Parathyroid adenoma (tissue), 2 donors: Measurements from ENCODE around the gene ZBTB49.
"Not testable (repeated sequence)": the region's sequence is repeated elsewhere in the genome, so short reads cannot be mapped to it uniquely, and the experiment has no call there.

Experiments
- H2AFZ ChIP-seq: fragments of 300-600 bp; sonication (generic); one replicate; pipeline ENCODE4 v1.7.0; 2017; ENCODE audit warnings: antibody characterized with exemption, mild to moderate bottlenecking
- H3K27ac ChIP-seq: fragments of 300-600 bp; sonication (generic); one replicate; pipeline ENCODE4 v1.7.0; 2017
- H3K27me3 ChIP-seq: fragments of 300-600 bp; sonication (generic); one replicate; pipeline ENCODE4 v1.7.0; 2017; ENCODE audit warnings: low read length; ENCODE audit not compliant: control insufficient read depth, insufficient read depth
- H3K36me3 ChIP-seq: fragments of 300-600 bp; sonication (generic); one replicate; pipeline ENCODE4 v1.7.0; 2017; ENCODE audit warnings: low read length; ENCODE audit not compliant: control insufficient read depth, insufficient read depth
- H3K4me1 ChIP-seq: fragments of 300-600 bp; sonication (generic); one replicate; pipeline ENCODE4 v1.7.0; 2017; ENCODE audit warnings: control low read depth
- H3K4me2 ChIP-seq: fragments of 300-600 bp; sonication (generic); one replicate; pipeline ENCODE4 v1.7.0; 2017; ENCODE audit warnings: low read length
- H3K4me3 ChIP-seq: fragments of 300-600 bp; sonication (generic); one replicate; pipeline ENCODE4 v1.7.0; 2017; ENCODE audit warnings: low read depth, low read length
- H3K79me2 ChIP-seq: fragments of 300-600 bp; sonication (generic); one replicate; pipeline ENCODE4 v1.7.0; 2017; ENCODE audit warnings: control low read depth
- H3K9ac ChIP-seq: fragments of 300-600 bp; sonication (generic); one replicate; pipeline ENCODE4 v1.7.0; 2017; ENCODE audit warnings: mild to moderate bottlenecking
- H3K9me3 ChIP-seq: fragments of 300-600 bp; sonication (generic); one replicate; pipeline ENCODE4 v1.7.0; 2017; ENCODE audit warnings: low read length; ENCODE audit not compliant: control insufficient read depth
- CTCF ChIP-seq: fragments of 300-600 bp; sonication (generic); IDR thresholded peaks from one replicate; pipeline ENCODE4 v1.7.0; 2017; ENCODE audit warnings: antibody characterized with exemption, mild to moderate bottlenecking
- donor health status: primary hyperparathyroidism.

Gene ZBTB49

DNA sequence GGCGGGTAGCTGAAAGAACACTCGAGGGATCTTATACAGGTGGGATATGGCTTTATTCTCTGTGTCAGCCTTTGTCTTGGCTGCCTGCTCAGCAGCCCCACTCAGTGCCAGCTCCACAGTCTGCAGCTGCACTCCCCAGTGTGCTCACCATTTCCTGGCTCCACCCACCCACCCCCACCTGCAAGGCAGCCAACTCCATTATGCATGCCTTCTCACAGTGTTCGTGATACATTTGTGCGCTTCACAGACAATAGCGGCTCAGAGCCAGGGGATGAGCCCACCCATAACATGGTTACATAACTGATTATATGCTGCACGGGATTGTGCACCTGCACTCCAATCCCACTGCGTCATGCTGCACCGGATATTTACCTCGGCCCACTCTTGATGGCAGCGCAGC, 33.3 kb upstream of the ZBTB49 start:
- Histone ChIP-seq H3K4me2 (no peak overlapping the region), H3K27me3 (no peaks in the 10 kb centered on the region), H3K4me3 (no peak overlapping the region), H3K4me1 (no peaks in the 10 kb centered on the region), H3K36me3 (no peaks in the 10 kb centered on the region), H2AFZ (no peak overlapping the region), H3K79me2 (no peaks in the 10 kb centered on the region), H3K27ac (no peak overlapping the region), H3K9me3 (no peaks in the 10 kb centered on the region), H3K9ac (no peak overlapping the region)
- TF ChIP-seq CTCF = no peak

DNA sequence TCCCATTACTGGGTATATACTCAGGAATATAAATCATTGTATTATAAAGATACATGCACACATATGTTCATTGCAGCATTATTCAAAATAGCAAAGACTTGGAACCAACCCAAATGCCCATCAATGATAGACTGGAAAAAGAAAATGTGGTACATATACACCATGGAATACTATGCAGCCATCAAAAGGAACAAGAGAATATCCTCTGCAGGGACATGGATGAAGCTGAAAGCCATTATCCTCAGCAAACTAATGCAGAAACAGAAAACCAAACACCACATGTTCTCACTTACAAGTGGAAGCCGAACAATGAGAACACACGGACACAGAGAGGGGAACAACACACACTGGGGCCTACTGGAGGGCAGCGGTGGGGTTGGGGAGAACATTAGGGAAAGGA, 32.3 kb upstream of the ZBTB49 start:
- H3K36me3 ChIP-seq, H3K27me3 ChIP-seq, H3K27ac ChIP-seq, H3K9me3 ChIP-seq, H3K9ac ChIP-seq, H3K4me3 ChIP-seq, H3K4me1 ChIP-seq, H3K4me2 ChIP-seq, H3K79me2 ChIP-seq, H2AFZ ChIP-seq: not testable (repeated sequence)

- H3K9ac ChIP-seq = no peak overlapping the region
- H3K36me3 ChIP-seq = no peaks in the 10 kb centered on the region
- H2AFZ ChIP-seq = no peak overlapping the region
- no peak overlapping the region for H3K27ac ChIP-seq
- no peaks in the 10 kb centered on the region for H3K27me3 ChIP-seq
- no peak overlapping the region for H3K4me3 ChIP-seq
- H3K4me2 ChIP-seq = no peak overlapping the region
- no peaks in the 10 kb centered on the region for H3K79me2 ChIP-seq
- no peak for TF ChIP-seq CTCF
- H3K4me1 ChIP-seq = no peaks in the 10 kb centered on the region
- no peaks in the 10 kb centered on the region for H3K9me3 ChIP-seq
Measured at GRCh38 chr4:4259484-4260100, 30.5 kb upstream of the ZBTB49 start.

DNA sequence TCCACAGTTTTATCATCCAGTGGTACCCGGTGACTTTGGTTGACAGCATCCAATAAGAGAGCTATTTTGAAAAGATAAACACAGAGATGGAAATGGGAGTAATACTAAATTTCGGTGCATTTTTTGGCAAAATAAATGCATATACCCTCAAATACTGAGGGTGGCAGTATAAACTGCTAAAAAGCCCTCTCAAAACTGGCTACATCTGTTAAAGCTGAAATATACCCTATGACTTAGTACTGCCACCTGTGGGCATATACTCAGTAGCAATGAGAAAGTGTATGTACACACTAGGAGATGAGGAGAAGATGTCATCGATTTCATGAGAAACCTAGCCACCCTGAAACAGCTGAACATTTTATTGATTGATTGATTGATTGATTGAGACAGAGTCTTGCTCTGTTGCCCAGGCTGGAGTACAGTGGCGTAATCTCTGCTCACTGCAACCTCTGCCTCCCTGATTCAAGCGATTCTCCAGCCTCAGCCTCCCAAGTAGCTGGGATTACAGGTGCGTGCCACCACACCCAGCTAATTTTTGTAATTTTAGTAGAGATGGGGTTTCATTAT, 29.8 kb upstream of the ZBTB49 start:
- Histone ChIP-seq H3K4me1 (no peaks in the 10 kb centered on the region), H2AFZ (no peak overlapping the region), H3K27me3 (no peaks in the 10 kb centered on the region), H3K4me2 (no peak overlapping the region), H3K27ac (no peak overlapping the region), H3K9ac (no peak overlapping the region), H3K4me3 (no peak overlapping the region), H3K9me3 (no peaks in the 10 kb centered on the region), H3K79me2 (no peaks in the 10 kb centered on the region), H3K36me3 (no peaks in the 10 kb centered on the region)
- no peak for TF ChIP-seq CTCF

DNA sequence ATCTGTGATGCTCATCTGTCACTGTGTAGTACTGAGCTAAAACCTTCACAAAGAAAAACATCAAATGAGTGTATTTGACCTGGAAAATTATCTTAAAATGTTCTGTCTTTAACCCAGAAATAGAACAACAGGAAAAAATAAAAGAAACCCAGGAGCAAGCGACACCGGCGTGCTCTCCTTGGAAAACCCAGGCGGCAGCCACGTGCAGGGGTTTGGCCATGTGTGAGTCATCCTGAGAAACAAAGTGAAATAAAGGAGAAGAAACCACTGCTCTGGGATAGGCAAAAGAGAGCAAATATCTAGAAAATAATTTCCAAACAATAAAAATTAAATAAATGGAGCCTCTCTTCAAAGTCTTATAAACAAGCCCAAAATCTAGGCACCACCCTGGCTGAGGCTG, 22.1 kb upstream of the ZBTB49 start:
- Histone ChIP-seq H3K4me1 (no peaks in the 10 kb centered on the region), H3K4me3 (no peak overlapping the region), H3K27ac (no peak overlapping the region), H3K9ac (no peak overlapping the region), H3K79me2 (no peaks in the 10 kb centered on the region), H3K4me2 (no peak overlapping the region), H3K9me3 (no peaks in the 10 kb centered on the region), H3K27me3 (no peaks in the 10 kb centered on the region), H3K36me3 (no peaks in the 10 kb centered on the region), H2AFZ (no peak overlapping the region)
- no peak for TF ChIP-seq CTCF
